IPS-18c (cell line): ENCODE data around the gene CFD.
"Not testable (repeated sequence)": the region's sequence is repeated elsewhere in the genome, so short reads cannot be mapped to it uniquely, and the experiment has no call there.

Source experiments
- H3K4me3 ChIP-seq: 2 replicates; pipeline ENCODE4 v1.7.0; 2013; ENCODE audit warnings: low read depth, mild to moderate bottlenecking, low read length, moderate library complexity; ENCODE audit not compliant: insufficient read depth
- H3K9me3 ChIP-seq: one replicate; pipeline ENCODE4 v1.6.1; 2013; ENCODE audit warnings: mild to moderate bottlenecking, low read length, moderate library complexity; ENCODE audit not compliant: control insufficient read depth, insufficient read depth

Gene CFD

GRCh38 chr19:891421-892200, 32.1 kb downstream of the CFD start:
- peak overlapping the region; percentile 83; the same call in 1 of the 2 replicates for H3K4me3 ChIP-seq
- H3K9me3 ChIP-seq = not testable (repeated sequence)

GRCh38 chr19:892243-892893, 32.9 kb downstream of the CFD start:
- peak overlapping the region; percentile 83 for H3K4me3 ChIP-seq
- no peaks in the 10 kb centered on the region for H3K9me3 ChIP-seq

DNA sequence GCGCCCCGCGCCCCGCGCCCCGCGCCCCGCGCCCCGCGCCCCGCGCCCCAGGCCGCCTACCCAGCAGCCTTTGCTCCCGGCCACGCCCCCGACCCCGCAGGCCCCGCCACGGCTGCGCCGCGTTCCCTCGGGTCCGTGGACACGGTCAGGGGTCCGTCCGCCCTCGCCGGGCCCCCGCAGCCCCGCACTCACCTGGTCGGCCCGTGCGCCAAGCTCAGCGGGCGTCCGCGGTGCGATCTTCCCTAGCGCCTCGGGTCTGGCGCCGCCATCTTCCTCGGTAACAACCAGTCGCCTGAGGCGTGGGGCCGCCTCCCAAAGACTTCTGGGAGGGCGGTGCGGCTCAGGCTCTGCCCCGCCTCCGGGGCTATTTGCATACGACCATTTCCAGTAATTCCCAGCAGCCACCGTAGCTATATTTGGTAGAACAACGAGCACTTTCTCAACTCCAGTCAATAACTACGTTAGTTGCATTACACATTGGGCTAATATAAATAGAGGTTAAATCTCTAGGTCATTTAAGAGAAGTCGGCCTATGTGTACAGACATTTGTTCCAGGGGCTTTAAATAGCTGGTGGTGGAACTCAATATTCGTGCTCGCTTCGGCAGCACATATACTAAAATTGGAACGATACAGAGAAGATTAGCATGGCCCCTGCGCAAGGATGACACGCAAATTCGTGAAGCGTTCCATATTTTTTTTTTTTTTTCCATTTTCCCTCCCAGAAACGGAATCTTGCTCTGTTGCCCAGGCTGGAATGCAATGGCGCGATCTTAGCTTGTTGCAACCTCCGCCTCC, 33.6 kb downstream of the CFD start, which contains the start of the genes MED16 and RNU6-9:
MED16 (minus strand) TSS at position 294 of the 796 bp plus-strand sequence. CDS start 2,056 bp downstream, outside the sequence.
RNU6-9 (plus strand) TSS at position 591 of the 796 bp plus-strand sequence.
- no peaks in the 10 kb centered on the region for H3K9me3 ChIP-seq
- peak within 1 kb of the TSS; percentile 83 for H3K4me3 ChIP-seq

DNA sequence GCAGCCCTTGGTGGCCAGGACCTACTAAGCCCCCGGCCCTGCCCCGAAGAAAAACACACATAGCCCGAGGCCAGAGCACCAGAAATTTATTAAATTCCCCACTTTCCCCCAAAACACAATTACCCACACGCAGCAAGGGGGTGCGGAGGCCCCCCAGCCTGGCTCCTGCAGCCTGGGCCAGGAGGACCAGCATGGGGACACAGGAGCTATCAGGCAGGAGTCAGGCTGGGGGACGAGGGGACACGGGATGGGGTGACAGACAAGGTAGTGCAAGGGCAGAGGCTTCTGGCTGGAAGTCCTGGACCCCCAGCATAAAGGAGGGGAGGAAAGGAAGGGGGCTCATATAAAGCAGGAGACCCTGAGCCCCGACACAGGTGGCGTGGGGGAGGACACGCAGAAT, 37.0 kb downstream of the CFD start:
- Histone ChIP-seq H3K9me3 (no peaks in the 10 kb centered on the region), H3K4me3 (no peak overlapping the region)

- Histone ChIP-seq H3K4me3 (no peak overlapping the region), H3K9me3 (no peaks in the 10 kb centered on the region)
These were observed 37.5 kb downstream of the CFD start for GRCh38 chr19:896999-897398.

DNA sequence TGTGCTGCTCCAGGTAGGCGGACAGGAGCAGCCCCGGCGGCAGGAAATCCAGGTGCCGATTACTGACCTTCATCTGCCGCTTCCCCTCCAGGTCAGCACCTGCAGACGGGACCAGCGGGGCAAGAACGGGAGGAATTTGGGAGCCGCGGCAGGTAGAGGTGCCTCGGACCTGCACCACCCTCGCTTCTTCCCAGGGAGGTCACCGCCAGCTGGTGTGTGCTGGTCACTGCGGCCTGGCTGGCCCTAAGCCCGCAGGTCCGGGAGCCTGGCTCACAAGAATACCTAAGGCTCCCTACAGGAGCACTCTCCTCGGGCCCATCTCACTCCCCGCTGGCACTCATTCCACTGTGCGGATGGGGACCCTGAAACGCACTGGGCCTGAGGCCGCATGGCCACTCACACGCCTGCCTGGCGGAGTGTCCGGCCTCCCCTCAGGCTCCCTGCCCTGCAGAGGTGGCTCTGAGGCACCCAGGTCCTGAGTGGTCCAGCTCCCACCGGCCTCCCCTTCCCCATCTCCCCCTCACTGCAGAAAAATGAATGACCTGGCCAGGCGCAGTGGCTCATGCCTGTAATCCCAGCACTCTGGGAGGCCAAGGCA, 38.1 kb downstream of the CFD start:
- Histone ChIP-seq H3K4me3 (no peak overlapping the region), H3K9me3 (no peaks in the 10 kb centered on the region)

- no peaks in the 10 kb centered on the region for H3K9me3 ChIP-seq
- no peak overlapping the region for H3K4me3 ChIP-seq
These were observed 39.2 kb downstream of the CFD start for GRCh38 chr19:898663-899062.

GRCh38 chr19:899336-900042, 40.0 kb downstream of the CFD start:
- H3K4me3 ChIP-seq = no peak overlapping the region
- H3K9me3 ChIP-seq = no peaks in the 10 kb centered on the region

GRCh38 chr19:900043-900301, 40.5 kb downstream of the CFD start:
- no peaks in the 10 kb centered on the region for H3K9me3 ChIP-seq
- H3K4me3 ChIP-seq = no peak overlapping the region

- Histone ChIP-seq H3K4me3 (no peak overlapping the region), H3K9me3 (no peaks in the 10 kb centered on the region)
These were observed 41.0 kb downstream of the CFD start for GRCh38 chr19:900302-901111.

GRCh38 chr19:901216-902092, 42.0 kb downstream of the CFD start:
- no peak overlapping the region for H3K4me3 ChIP-seq

DNA sequence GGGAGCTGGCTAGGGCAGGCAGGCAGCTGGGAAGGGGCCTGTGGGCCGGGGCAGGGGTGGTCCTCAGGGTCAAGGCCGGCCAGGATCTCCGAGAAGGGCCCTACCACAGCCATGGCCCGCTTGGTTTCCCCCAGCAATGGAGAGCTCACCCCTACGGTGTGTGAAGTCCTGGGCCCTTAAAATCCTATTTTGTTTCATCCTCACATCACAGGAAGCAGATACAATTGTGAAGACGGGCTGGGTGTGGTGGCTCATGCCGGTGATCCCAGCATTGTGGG, 42.6 kb downstream of the CFD start:
- Histone ChIP-seq H3K9me3 (peaks cover 2% of the 10 kb centered on the region), H3K4me3 (no peak overlapping the region)

More at GRCh38 chr19:901216-902092, 42.0 kb downstream of the CFD start:
- peaks cover 2% of the 10 kb centered on the region for H3K9me3 ChIP-seq

DNA sequence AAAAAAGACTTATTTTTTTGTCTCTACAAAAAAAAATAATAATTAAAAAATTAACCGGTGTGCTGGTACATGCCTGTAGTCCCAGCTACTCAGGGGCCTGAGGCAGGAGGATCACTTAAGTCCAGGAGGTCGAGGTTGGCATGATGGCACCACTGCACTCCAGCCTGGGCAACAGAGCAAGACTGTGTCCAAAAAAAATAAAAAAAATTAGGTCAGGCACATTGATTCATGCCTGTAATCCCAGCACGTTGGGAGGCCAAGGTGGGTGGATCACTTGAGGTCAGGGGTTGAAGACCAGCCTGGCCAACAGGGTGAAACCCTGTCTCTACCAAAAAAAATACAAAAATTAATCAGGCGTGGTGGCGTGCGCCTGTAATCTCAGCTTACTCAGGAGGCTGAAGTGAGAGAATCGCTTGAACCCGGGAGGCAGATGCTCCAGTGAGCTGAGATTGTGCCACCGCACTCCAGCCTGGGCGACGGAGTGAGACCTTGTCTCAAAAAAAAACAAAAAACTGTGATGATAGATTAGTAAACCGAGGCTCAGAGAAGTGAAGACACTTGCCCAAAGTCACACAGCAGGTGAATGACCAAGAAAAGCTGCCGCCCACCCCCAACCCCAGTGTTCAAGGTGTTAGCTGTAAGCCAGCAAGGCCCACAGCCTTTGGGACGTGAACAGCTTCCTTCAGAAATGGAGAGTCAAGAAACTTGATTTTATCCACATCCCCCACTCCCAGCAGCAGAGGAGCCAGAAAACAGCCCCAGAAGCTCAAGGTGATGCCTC, 43.2 kb downstream of the CFD start:
- no peak overlapping the region for H3K4me3 ChIP-seq
- H3K9me3 ChIP-seq = peaks cover 2% of the 10 kb centered on the region

GRCh38 chr19:903266-903797, 43.9 kb downstream of the CFD start:
- peaks cover 2% of the 10 kb centered on the region for H3K9me3 ChIP-seq
- no peak overlapping the region for H3K4me3 ChIP-seq

GRCh38 chr19:904545-904944, 45.1 kb downstream of the CFD start:
- peaks cover 2% of the 10 kb centered on the region for H3K9me3 ChIP-seq
- H3K4me3 ChIP-seq = no peak overlapping the region
